ENCODE measurements around the gene KCTD12.

The KCTD12 gene

DNA sequence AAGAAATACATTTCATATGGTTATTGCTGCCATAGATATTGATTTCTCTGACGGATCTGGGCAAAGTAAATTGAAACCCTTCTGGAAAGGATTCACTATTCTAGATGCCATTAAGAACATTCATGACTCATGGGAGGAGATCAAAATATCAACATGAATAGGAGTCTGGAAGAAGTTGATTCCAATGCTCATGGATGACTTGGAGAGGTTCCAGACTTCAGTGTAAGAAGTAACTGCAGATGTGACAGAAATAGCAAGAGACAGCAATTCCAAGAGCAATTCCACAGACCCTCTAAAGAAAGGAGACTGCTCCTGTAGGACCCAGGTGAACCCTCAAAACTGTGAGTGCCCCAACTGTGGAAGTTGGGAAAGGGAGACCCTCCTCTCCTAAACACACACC is 30.9 kb upstream of the KCTD12 start:
- Histone ChIP-seq H2AFZ (ENCODE audit: low read length) (no peak overlapping the region), H3K9ac (ENCODE audit: low read length) (no peak overlapping the region), H3K36me3 (ENCODE audit: insufficient read depth, low read length) (no peaks in the 10 kb centered on the region), H3F3A (ENCODE audit: insufficient read depth, low read length) (no peaks in the 10 kb centered on the region), H3K79me2 (ENCODE audit: insufficient read depth, low read length) (no peaks in the 10 kb centered on the region), H3K27me3 (ENCODE audit: insufficient read depth, low read length) (no peaks in the 10 kb centered on the region; the same call in 1 of the 2 replicates), H3K27ac (ENCODE audit: low read depth, low read length, poor library complexity, severe bottlenecking) (no peak overlapping the region), H3K4me2 (ENCODE audit: low read length) (no peak overlapping the region), H3K4me3 (ENCODE audit: low read depth, low read length, poor library complexity, severe bottlenecking) (no peak overlapping the region), H3K9me2 (ENCODE audit: low read depth, low read length) (no peaks in the 10 kb centered on the region), H3K4me1 (ENCODE audit: insufficient read depth, low read length, severe bottlenecking) (no peaks in the 10 kb centered on the region), H4K20me1 (ENCODE audit: insufficient read depth, low read length) (no peaks in the 10 kb centered on the region), H3K9me3 (ENCODE audit: low read length) (no peaks in the 10 kb centered on the region)
- TF ChIP-seq EZH2 (IDR thresholded peaks at IDR 0.05; ENCODE audit: borderline replicate concordance, low read length) = no peak
- TF ChIP-seq, protein P1, sequence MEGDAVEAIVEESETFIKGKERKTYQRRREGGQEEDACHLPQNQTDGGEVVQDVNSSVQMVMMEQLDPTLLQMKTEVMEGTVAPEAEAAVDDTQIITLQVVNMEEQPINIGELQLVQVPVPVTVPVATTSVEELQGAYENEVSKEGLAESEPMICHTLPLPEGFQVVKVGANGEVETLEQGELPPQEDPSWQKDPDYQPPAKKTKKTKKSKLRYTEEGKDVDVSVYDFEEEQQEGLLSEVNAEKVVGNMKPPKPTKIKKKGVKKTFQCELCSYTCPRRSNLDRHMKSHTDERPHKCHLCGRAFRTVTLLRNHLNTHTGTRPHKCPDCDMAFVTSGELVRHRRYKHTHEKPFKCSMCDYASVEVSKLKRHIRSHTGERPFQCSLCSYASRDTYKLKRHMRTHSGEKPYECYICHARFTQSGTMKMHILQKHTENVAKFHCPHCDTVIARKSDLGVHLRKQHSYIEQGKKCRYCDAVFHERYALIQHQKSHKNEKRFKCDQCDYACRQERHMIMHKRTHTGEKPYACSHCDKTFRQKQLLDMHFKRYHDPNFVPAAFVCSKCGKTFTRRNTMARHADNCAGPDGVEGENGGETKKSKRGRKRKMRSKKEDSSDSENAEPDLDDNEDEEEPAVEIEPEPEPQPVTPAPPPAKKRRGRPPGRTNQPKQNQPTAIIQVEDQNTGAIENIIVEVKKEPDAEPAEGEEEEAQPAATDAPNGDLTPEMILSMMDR (IDR thresholded peaks at IDR 0.05; ENCODE audit: low read length) = no peak

DNA sequence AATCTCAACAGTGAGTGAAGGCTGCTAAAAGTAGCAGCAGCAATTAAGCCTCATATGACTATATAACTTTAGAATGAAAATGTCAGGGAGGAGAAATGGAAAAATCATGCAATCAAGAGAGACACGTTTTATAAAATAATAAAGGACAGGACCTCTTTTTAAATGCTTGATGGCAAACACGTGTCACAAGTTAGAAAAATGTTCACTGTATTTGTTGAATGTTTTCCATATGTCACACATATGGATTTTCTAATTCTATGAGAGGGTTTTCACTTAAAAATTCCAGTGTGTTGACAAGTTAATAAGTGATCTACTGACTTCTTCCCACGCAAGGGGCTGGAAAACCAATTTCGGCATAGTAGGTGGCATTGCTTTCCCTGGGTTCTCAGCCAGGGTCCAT is 27.7 kb upstream of the KCTD12 start:
- Histone ChIP-seq H3K79me2 (ENCODE audit: insufficient read depth, low read length) (no peaks in the 10 kb centered on the region), H3K4me2 (ENCODE audit: low read length) (no peak overlapping the region), H3K4me1 (ENCODE audit: insufficient read depth, low read length, severe bottlenecking) (no peaks in the 10 kb centered on the region), H2AFZ (ENCODE audit: low read length) (no peak overlapping the region), H3K9me3 (ENCODE audit: low read length) (no peaks in the 10 kb centered on the region), H3K27ac (ENCODE audit: low read depth, low read length, poor library complexity, severe bottlenecking) (no peak overlapping the region), H3F3A (ENCODE audit: insufficient read depth, low read length) (no peaks in the 10 kb centered on the region), H3K4me3 (ENCODE audit: low read depth, low read length, poor library complexity, severe bottlenecking) (no peak overlapping the region), H4K20me1 (ENCODE audit: insufficient read depth, low read length) (no peaks in the 10 kb centered on the region), H3K36me3 (ENCODE audit: insufficient read depth, low read length) (no peaks in the 10 kb centered on the region), H3K27me3 (ENCODE audit: insufficient read depth, low read length) (no peaks in the 10 kb centered on the region; the same call in 1 of the 2 replicates), H3K9ac (ENCODE audit: low read length) (no peak overlapping the region), H3K9me2 (ENCODE audit: low read depth, low read length) (no peaks in the 10 kb centered on the region)
- no peak for TF ChIP-seq EZH2 (IDR thresholded peaks at IDR 0.05; ENCODE audit: borderline replicate concordance, low read length)
- TF ChIP-seq, protein P1 (IDR thresholded peaks at IDR 0.05; ENCODE audit: low read length) = no peak

DNA sequence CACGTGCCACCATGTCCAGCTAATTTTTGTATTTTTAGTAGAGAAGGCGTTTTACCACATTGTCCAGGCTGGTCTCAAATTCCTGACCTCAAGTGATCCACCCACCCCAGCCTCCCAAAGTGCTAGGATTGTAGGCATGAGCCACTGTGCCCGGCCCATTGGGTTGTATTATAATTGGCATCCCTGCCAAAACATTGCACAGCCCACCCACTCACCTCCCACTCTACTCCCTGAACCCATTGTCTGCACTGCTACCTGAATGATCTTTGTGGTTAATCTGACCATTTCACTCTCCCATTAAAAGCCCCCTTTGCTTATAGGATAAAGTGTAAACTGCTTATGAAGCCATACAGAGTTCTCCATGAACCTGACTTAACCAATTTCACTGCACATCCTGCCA is 26.3 kb upstream of the KCTD12 start:
- H3K4me2 ChIP-seq (ENCODE audit: low read length) = no peak overlapping the region
- no peaks in the 10 kb centered on the region; the same call in 1 of the 2 replicates for H3K27me3 ChIP-seq (ENCODE audit: insufficient read depth, low read length)
- H2AFZ ChIP-seq (ENCODE audit: low read length) = no peak overlapping the region
- H3K9ac ChIP-seq (ENCODE audit: low read length) = no peak overlapping the region
- no peaks in the 10 kb centered on the region for H3K36me3 ChIP-seq (ENCODE audit: insufficient read depth, low read length)
- no peaks in the 10 kb centered on the region for H3F3A ChIP-seq (ENCODE audit: insufficient read depth, low read length)
- no peak for TF ChIP-seq EZH2 (IDR thresholded peaks at IDR 0.05; ENCODE audit: borderline replicate concordance, low read length)
- TF ChIP-seq, protein P1 (IDR thresholded peaks at IDR 0.05; ENCODE audit: low read length) = no peak
- H3K79me2 ChIP-seq (ENCODE audit: insufficient read depth, low read length) = no peaks in the 10 kb centered on the region
- no peaks in the 10 kb centered on the region for H3K4me1 ChIP-seq (ENCODE audit: insufficient read depth, low read length, severe bottlenecking)
- no peaks in the 10 kb centered on the region for H3K9me3 ChIP-seq (ENCODE audit: low read length)
- no peak overlapping the region for H3K27ac ChIP-seq (ENCODE audit: low read depth, low read length, poor library complexity, severe bottlenecking)
- no peaks in the 10 kb centered on the region for H4K20me1 ChIP-seq (ENCODE audit: insufficient read depth, low read length)
- no peak overlapping the region for H3K4me3 ChIP-seq (ENCODE audit: low read depth, low read length, poor library complexity, severe bottlenecking)
- no peaks in the 10 kb centered on the region for H3K9me2 ChIP-seq (ENCODE audit: low read depth, low read length)

Data from OCI-LY1 (cell line).